Keratinocyte (primary cell): ENCODE results near the gene TTC28. TPM values are rescaled to one million over a fixed set of nuclear protein-coding genes. Genes with fewer than 3 reads are reported as not detected.

Experiments
- DNase-seq: peaks from one replicate; pipeline ENCODE4 v3.0.0-alpha.2; 2011; ENCODE audit warnings: low read depth, missing footprints, low spot score
- FAIRE-seq: peaks from 2 replicates; lab custom pipeline; 2011; peaks lifted over from hg19 to GRCh38; lab: Jason Lieb, UNC
- H2AFZ ChIP-seq: 2 replicates; pipeline ENCODE4 v1.6.0; 2012; ENCODE audit warnings: low read length, control low read depth, inconsistent platforms; ENCODE audit not compliant: control insufficient read depth
- H3K27ac ChIP-seq: 2 replicates; pipeline ENCODE4 v1.5.1; 2011; ENCODE audit warnings: low read length; ENCODE audit not compliant: control insufficient read depth, insufficient read depth
- H3K27me3 ChIP-seq: 3 replicates; pipeline ENCODE4 v1.6.0; 2011; ENCODE audit warnings: low read length; ENCODE audit not compliant: control insufficient read depth, insufficient read depth; ENCODE audit errors: extremely low read depth
- H3K36me3 ChIP-seq, 2 experiments: 2 replicates in 1 of 2; 3 replicates in 1 of 2; pipeline ENCODE4 v1.5.1; 2011; ENCODE audit warnings: low read length in 2 of 2, mild to moderate bottlenecking in 1 of 2; ENCODE audit not compliant: control insufficient read depth in 2 of 2, insufficient read depth in 2 of 2; ENCODE audit errors: extremely low read depth in 1 of 2
- H3K4me1 ChIP-seq: 3 replicates; pipeline ENCODE4 v1.5.1; 2011; ENCODE audit warnings: low read length; ENCODE audit not compliant: control insufficient read depth, insufficient read depth; ENCODE audit errors: extremely low read depth
- H3K4me2 ChIP-seq: 3 replicates; pipeline ENCODE4 v1.6.0; 2011; ENCODE audit warnings: low read depth, low read length; ENCODE audit not compliant: control insufficient read depth, insufficient read depth; ENCODE audit errors: extremely low read depth
- H3K4me3 ChIP-seq, 3 experiments: fragments of 200-600 bp in 1 of 3; sonication (generic) in 1 of 3; 2 replicates in 2 of 3; 3 replicates in 1 of 3; pipeline ENCODE4 v1.5.1; 2011 to 2016; ENCODE audit warnings: low read length in 3 of 3, mild to moderate bottlenecking in 3 of 3, control low read depth in 2 of 3, inconsistent platforms in 1 of 3, low read depth in 1 of 3, mixed read lengths in 1 of 3, mixed run types in 1 of 3, moderate library complexity in 1 of 3; ENCODE audit not compliant: control insufficient read depth in 2 of 3, insufficient read depth in 2 of 3; ENCODE audit errors: extremely low read depth in 1 of 3
- H3K79me2 ChIP-seq: 2 replicates; pipeline ENCODE4 v1.6.0; 2012; ENCODE audit warnings: low read length; ENCODE audit not compliant: control insufficient read depth, insufficient read depth
- H3K9ac ChIP-seq: 3 replicates; pipeline ENCODE4 v1.6.0; 2011; ENCODE audit warnings: low read length; ENCODE audit not compliant: control insufficient read depth, insufficient read depth; ENCODE audit errors: extremely low read depth
- H3K9me1 ChIP-seq: 3 replicates; pipeline ENCODE4 v1.6.0; 2011; ENCODE audit warnings: low read length; ENCODE audit not compliant: control insufficient read depth, insufficient read depth; ENCODE audit errors: extremely low read depth
- H3K9me3 ChIP-seq: 2 replicates; pipeline ENCODE4 v1.5.1; 2012; ENCODE audit warnings: low read depth, low read length; ENCODE audit not compliant: control insufficient read depth
- H4K20me1 ChIP-seq: 3 replicates; pipeline ENCODE4 v1.6.0; 2011; ENCODE audit warnings: low read length; ENCODE audit not compliant: control insufficient read depth, insufficient read depth; ENCODE audit errors: extremely low read depth
- EZH2 ChIP-seq: IDR thresholded peaks from one replicate; pipeline ENCODE4 v1.6.1; 2012; ENCODE audit warnings: inconsistent platforms, mild to moderate bottlenecking, low read length, moderate library complexity
- dilution Hi-C: fragments of 300-500 bp; cut with MboI; formaldehyde crosslinking; loops from one replicate; pipeline ENCODE4 v1.7.0; 2020; ENCODE audit warnings: low sequenced_read_pairs; ENCODE audit not compliant: extremely low pct_ligation_motif_present
- polyA plus RNA-seq, 5 experiments: library from polyadenylated mRNA; depleted of rRNA in 3 of 5; stranded (reverse) in 3 of 5; stranded (forward) in 1 of 5; unstranded in 1 of 5; fragments of >200 nt; gene quantifications; 1 replicate in 1 of 5; 2 replicates in 3 of 5; 3 replicates in 1 of 5; pipeline versions ENCODE4 v1.2.1 to v1.2.3, GENCODE V29; 2011 to 2012; ENCODE audit warnings: missing spikeins in 2 of 5, low read depth in 1 of 5, low replicate concordance in 1 of 5
- TF ChIP-seq, protein P1 (sequence below), 3 experiments: IDR thresholded peaks in 1 of 3; conservative IDR thresholded peaks in 1 of 3; optimal IDR thresholded peaks in 1 of 3; 2 replicates in 2 of 3; 3 replicates in 1 of 3; pipeline versions ENCODE3 to v1.5.1; 2011; ENCODE audit warnings: low read length in 3 of 3, mild to moderate bottlenecking in 3 of 3, moderate library complexity in 2 of 3, control low read depth in 1 of 3, inconsistent platforms in 1 of 3; ENCODE audit not compliant: insufficient read depth in 2 of 3; ENCODE audit errors: extremely low read depth in 1 of 3

Gene TTC28
- polyA plus RNA-seq, 1 donor (not counting 4 experiments of a cell fraction or from before 2014, with no cell fraction given), result 0.66 TPM

GRCh38 chr22:28024422-28024888 is 655.2 kb downstream of the TTC28 start:
- dilution Hi-C loops, result no loop called here
- Histone ChIP-seq H3K27me3 (peaks cover 5% of the 10 kb centered on the region), H2AFZ (no peak overlapping the region), H3K36me3 (no peaks in the 10 kb centered on the region), H3K79me2 (no peaks in the 10 kb centered on the region), H3K4me1 (no peaks in the 10 kb centered on the region), H3K4me3 (no peak overlapping the region), H3K27ac (no peak overlapping the region), H3K4me2 (no peak overlapping the region), H3K9me3 (no peaks in the 10 kb centered on the region), H3K9ac (no peak overlapping the region), H3K9me1 (no peaks in the 10 kb centered on the region), H4K20me1 (no peaks in the 10 kb centered on the region)
- DNase-seq (no peak), FAIRE-seq (no peak)
- TF ChIP-seq, protein P1, sequence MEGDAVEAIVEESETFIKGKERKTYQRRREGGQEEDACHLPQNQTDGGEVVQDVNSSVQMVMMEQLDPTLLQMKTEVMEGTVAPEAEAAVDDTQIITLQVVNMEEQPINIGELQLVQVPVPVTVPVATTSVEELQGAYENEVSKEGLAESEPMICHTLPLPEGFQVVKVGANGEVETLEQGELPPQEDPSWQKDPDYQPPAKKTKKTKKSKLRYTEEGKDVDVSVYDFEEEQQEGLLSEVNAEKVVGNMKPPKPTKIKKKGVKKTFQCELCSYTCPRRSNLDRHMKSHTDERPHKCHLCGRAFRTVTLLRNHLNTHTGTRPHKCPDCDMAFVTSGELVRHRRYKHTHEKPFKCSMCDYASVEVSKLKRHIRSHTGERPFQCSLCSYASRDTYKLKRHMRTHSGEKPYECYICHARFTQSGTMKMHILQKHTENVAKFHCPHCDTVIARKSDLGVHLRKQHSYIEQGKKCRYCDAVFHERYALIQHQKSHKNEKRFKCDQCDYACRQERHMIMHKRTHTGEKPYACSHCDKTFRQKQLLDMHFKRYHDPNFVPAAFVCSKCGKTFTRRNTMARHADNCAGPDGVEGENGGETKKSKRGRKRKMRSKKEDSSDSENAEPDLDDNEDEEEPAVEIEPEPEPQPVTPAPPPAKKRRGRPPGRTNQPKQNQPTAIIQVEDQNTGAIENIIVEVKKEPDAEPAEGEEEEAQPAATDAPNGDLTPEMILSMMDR (optimal IDR thresholded peaks at IDR 0.05 in 1 of 3, IDR thresholded peaks at IDR 0.05 in 1 of 3, conservative IDR thresholded peaks at IDR 0.05 in 1 of 3; ENCODE audit: extremely low read depth in 1 of 3, insufficient read depth in 2 of 3, low read length in 3 of 3), result no peak
- TF ChIP-seq EZH2, result no peak

- Histone ChIP-seq H3K4me2 (no peak overlapping the region), H3K9ac (no peak overlapping the region), H3K9me3 (no peaks in the 10 kb centered on the region), H3K27ac (no peak overlapping the region), H3K27me3 (peaks cover 5% of the 10 kb centered on the region), H3K4me1 (peaks cover 2% of the 10 kb centered on the region), H3K4me3 (no peak overlapping the region), H3K79me2 (no peaks in the 10 kb centered on the region), H4K20me1 (no peaks in the 10 kb centered on the region), H3K9me1 (no peaks in the 10 kb centered on the region), H2AFZ (no peak overlapping the region), H3K36me3 (no peaks in the 10 kb centered on the region)
- DNase-seq, result no peak
- dilution Hi-C loops, result no loop called here
- TF ChIP-seq, protein P1 (optimal IDR thresholded peaks at IDR 0.05 in 1 of 3, IDR thresholded peaks at IDR 0.05 in 1 of 3, conservative IDR thresholded peaks at IDR 0.05 in 1 of 3; ENCODE audit: extremely low read depth in 1 of 3, insufficient read depth in 2 of 3, low read length in 3 of 3), result no peak
- no peak for TF ChIP-seq EZH2
- FAIRE-seq, result no peak
Observed at GRCh38 chr22:28023774-28024173, 655.9 kb downstream of the TTC28 start.
